NCI-H2196 treated with DMSO at 0.1 percent for 48 hours (cell line): ENCODE measurements around the gene ADAMTSL1.

Experiments used
- DNase-seq: peaks from one replicate; lab custom pipeline; 2025; ENCODE audit not compliant: unreplicated experiment; lab: John Stamatoyannopoulos, UW

Gene ADAMTSL1

GRCh38 chr9:18766989-18767550, 293.1 kb downstream of the ADAMTSL1 start:
- DNase-seq: no peak

- no peak for DNase-seq
Observed at GRCh38 chr9:18768951-18769622, 295.1 kb downstream of the ADAMTSL1 start.

GRCh38 chr9:18770131-18770908, 296.4 kb downstream of the ADAMTSL1 start:
- DNase-seq: no peak

- DNase-seq: no peak
Observed at GRCh38 chr9:18771011-18771410, 297.1 kb downstream of the ADAMTSL1 start.

- no peak for DNase-seq
Observed at GRCh38 chr9:18771763-18772162, 297.8 kb downstream of the ADAMTSL1 start.

GRCh38 chr9:18775241-18775640, 301.3 kb downstream of the ADAMTSL1 start:
- DNase-seq: no peak

GRCh38 chr9:18775930-18776329, 302.0 kb downstream of the ADAMTSL1 start:
- no peak for DNase-seq

GRCh38 chr9:18776836-18777820, 303.2 kb downstream of the ADAMTSL1 start:
- no peak for DNase-seq

GRCh38 chr9:18778147-18778546, 304.2 kb downstream of the ADAMTSL1 start:
- DNase-seq: no peak

- no peak for DNase-seq
Observed at GRCh38 chr9:18778846-18779245, 304.9 kb downstream of the ADAMTSL1 start.

- no peak for DNase-seq
Observed at GRCh38 chr9:18783909-18784308, 310.0 kb downstream of the ADAMTSL1 start.

GRCh38 chr9:18785604-18786003, 311.7 kb downstream of the ADAMTSL1 start:
- DNase-seq: no peak

- DNase-seq: no peak
Observed at GRCh38 chr9:18786196-18786595, 312.2 kb downstream of the ADAMTSL1 start.

- DNase-seq: no peak
Observed at GRCh38 chr9:18786911-18787650, 313.1 kb downstream of the ADAMTSL1 start.

- no peak for DNase-seq
Observed at GRCh38 chr9:18788256-18788655, 314.3 kb downstream of the ADAMTSL1 start.

GRCh38 chr9:18791074-18791473, 317.1 kb downstream of the ADAMTSL1 start:
- DNase-seq: no peak

- no peak for DNase-seq
Observed at GRCh38 chr9:18793122-18793521, 319.2 kb downstream of the ADAMTSL1 start.

- no peak for DNase-seq
Observed at GRCh38 chr9:18795947-18796671, 322.2 kb downstream of the ADAMTSL1 start.

- DNase-seq: no peak
Observed at GRCh38 chr9:18796696-18797270, 322.8 kb downstream of the ADAMTSL1 start.
